HL-60 (cell line): ENCODE data around the gene MRPL2.
A peak's percentile ranks its signal among the peaks of the same experiment; 100 is the strongest.

Experiments used
- DNase-seq, 2 experiments: peaks; one replicate each; pipeline ENCODE4 v3.0.0-alpha.2; 2010 to 2020; ENCODE audit warnings: low read depth in 1 of 2, low spot score in 1 of 2
- H3K27ac ChIP-seq: fragments of 250-450 bp; sonication (Bioruptor Pico); replicated peaks from 2 replicates; pipeline ENCODE4 v1.5.1; 2020; ENCODE audit warnings: mild to moderate bottlenecking, moderate library complexity
- H3K27me3 ChIP-seq: fragments of 250-450 bp; sonication (Bioruptor Pico); 2 replicates; pipeline ENCODE4 v1.5.1; 2021; ENCODE audit warnings: mild to moderate bottlenecking, moderate library complexity; ENCODE audit not compliant: insufficient read depth, poor library complexity, severe bottlenecking
- H3K4me3 ChIP-seq: replicated peaks from 2 replicates; pipeline ENCODE4 v1.5.1; 2011; ENCODE audit warnings: mild to moderate bottlenecking, control low read depth, low read length; ENCODE audit not compliant: insufficient read depth
- CTCF ChIP-seq: IDR thresholded peaks from one replicate; pipeline ENCODE4 v1.5.1; 2011; ENCODE audit warnings: low read length, control low read depth, inconsistent platforms; ENCODE audit not compliant: insufficient read depth
- GABPA ChIP-seq: IDR thresholded peaks from 2 replicates; pipeline ENCODE4 v1.6.1; 2012; ENCODE audit warnings: low read depth
- POLR2AphosphoS5 ChIP-seq: IDR thresholded peaks from 2 replicates; pipeline ENCODE4 v1.6.1; 2012; ENCODE audit warnings: low read depth
- REST ChIP-seq: IDR thresholded peaks from 2 replicates; pipeline ENCODE4 v1.6.1; 2012; ENCODE audit warnings: low read depth; ENCODE audit not compliant: insufficient replicate concordance
- SPI1 ChIP-seq: IDR thresholded peaks from 2 replicates; pipeline ENCODE4 v1.6.1; 2012; ENCODE audit warnings: low read depth, mild to moderate bottlenecking, borderline replicate concordance

The MRPL2 gene

GRCh38 chr6:43076464-43077332, 17.5 kb upstream of the MRPL2 start:
- DNase-seq = no peak
- Histone ChIP-seq H3K4me3 (peak overlapping the region; percentile 34), H3K27ac (no peak overlapping the region), H3K27me3 (peaks cover 27% of the 10 kb centered on the region)
- TF ChIP-seq POLR2AphosphoS5 = no peak
- no peak for TF ChIP-seq REST
- TF ChIP-seq GABPA = no peak
- TF ChIP-seq SPI1 = no peak

GRCh38 chr6:43075670-43076463, 16.6 kb upstream of the MRPL2 start, which contains the start of gene PTK7:
Gene PTK7 (plus strand): TSS chr6:43076314. CDS start chr6:43076489, 175 bp downstream.
- peak within 1 kb of the TSS; percentile 34 for H3K4me3 ChIP-seq
- H3K27ac ChIP-seq = no peak within 1 kb of the TSS
- DNase-seq = peak in 1 of 2 experiments; percentile 17
- H3K27me3 ChIP-seq = peaks cover 27% of the 10 kb centered on the region
- TF ChIP-seq GABPA = no peak
- TF ChIP-seq POLR2AphosphoS5 = no peak
- TF ChIP-seq REST = no peak

GRCh38 chr6:43074847-43075669, 15.8 kb upstream of the MRPL2 start:
- TF ChIP-seq SPI1 (no peak), REST (no peak), POLR2AphosphoS5 (no peak), CTCF (no peak), GABPA (no peak)
- Histone ChIP-seq H3K27me3 (peaks cover 27% of the 10 kb centered on the region), H3K27ac (no peak overlapping the region), H3K4me3 (no peak overlapping the region)
- no peak for DNase-seq
